GM23338 (cell line): ENCODE results near the gene SHISA9. TPM values are rescaled to one million over a fixed set of nuclear protein-coding genes. Genes with fewer than 3 reads are reported as not detected.

Experiments
- ATAC-seq: fragments of 200-7000 bp; cut with Tn5 transposase; 3 replicates; pipeline ENCODE4 v1.9.1; 2020
- DNase-seq: peaks from one replicate; pipeline ENCODE4 v3.0.0-alpha.2; 2015; ENCODE audit warnings: low spot score
- H2AFZ ChIP-seq: fragments of 200-600 bp; sonication (generic); 2 replicates; pipeline ENCODE4 v1.8.0; 2016; ENCODE audit warnings: antibody characterized with exemption, mild to moderate bottlenecking, moderate library complexity
- H3F3A ChIP-seq: fragments of 200-600 bp; sonication (generic); replicated peaks from 2 replicates; pipeline ENCODE4 v1.8.0; 2017; ENCODE audit warnings: antibody characterized with exemption, mixed run types, low read depth
- H3K27ac ChIP-seq: fragments of 200-600 bp; sonication (generic); 2 replicates; pipeline ENCODE4 v1.6.1; 2016; ENCODE audit warnings: low read depth
- H3K27me3 ChIP-seq: fragments of 200-600 bp; sonication (generic); 2 replicates; pipeline ENCODE4 v1.8.0; 2016; ENCODE audit warnings: mild to moderate bottlenecking, mixed run types, moderate library complexity; ENCODE audit not compliant: insufficient read depth
- H3K36me3 ChIP-seq: fragments of 200-600 bp; sonication (generic); 2 replicates; pipeline ENCODE4 v1.8.0; 2016; ENCODE audit warnings: mild to moderate bottlenecking; ENCODE audit not compliant: insufficient read depth
- H3K4me1 ChIP-seq: fragments of 200-600 bp; sonication (generic); 2 replicates; pipeline ENCODE4 v1.8.0; 2016; ENCODE audit warnings: mild to moderate bottlenecking, moderate library complexity; ENCODE audit not compliant: insufficient read depth
- H3K4me2 ChIP-seq: fragments of 200-600 bp; sonication (generic); 2 replicates; pipeline ENCODE4 v1.7.1; 2017; ENCODE audit warnings: mixed run types
- H3K4me3 ChIP-seq: fragments of 200-600 bp; sonication (generic); 2 replicates; pipeline ENCODE4 v1.6.1; 2016; ENCODE audit warnings: mixed run types
- H3K79me2 ChIP-seq: fragments of 200-600 bp; sonication (generic); replicated peaks from 2 replicates; pipeline ENCODE4 v1.8.0; 2017; ENCODE audit warnings: mild to moderate bottlenecking; ENCODE audit not compliant: insufficient read depth
- H3K9me2 ChIP-seq: fragments of 200-600 bp; sonication (generic); 2 replicates; pipeline ENCODE4 v1.8.0; 2017; ENCODE audit not compliant: insufficient read depth
- H4K20me1 ChIP-seq: fragments of 200-600 bp; sonication (generic); replicated peaks from 2 replicates; pipeline ENCODE4 v1.8.0; 2017; ENCODE audit warnings: mild to moderate bottlenecking; ENCODE audit not compliant: insufficient read depth
- H3K27ac Mint-ChIP-seq: 2 replicates; pipeline ENCODE4 v1.8.0; 2020; ENCODE audit warnings: inconsistent platforms, mild to moderate bottlenecking, moderate library complexity, mixed read lengths
- H3K27me3 Mint-ChIP-seq: 3 replicates; pipeline ENCODE4 v1.8.0; 2022; ENCODE audit warnings: low read depth, mild to moderate bottlenecking, moderate library complexity, mixed read lengths, inconsistent platforms; ENCODE audit not compliant: insufficient read depth, poor library complexity
- H3K36me3 Mint-ChIP-seq: 3 replicates; pipeline ENCODE4 v1.8.0; 2021; ENCODE audit warnings: low read depth, mild to moderate bottlenecking, inconsistent platforms, moderate library complexity, mixed read lengths
- H3K4me1 Mint-ChIP-seq: 3 replicates; pipeline ENCODE4 v1.8.0; 2020; ENCODE audit warnings: mild to moderate bottlenecking, inconsistent platforms, mixed read lengths
- H3K4me3 Mint-ChIP-seq: 3 replicates; pipeline ENCODE4 v1.8.0; 2021; ENCODE audit warnings: moderate library complexity, mild to moderate bottlenecking, inconsistent platforms, mixed read lengths
- H3K9me3 Mint-ChIP-seq: 3 replicates; pipeline ENCODE4 v1.8.0; 2020; ENCODE audit warnings: moderate library complexity, mild to moderate bottlenecking, inconsistent platforms, mixed read lengths
- CREB1 ChIP-seq: fragments of 250-450 bp; sonication (Bioruptor Pico); IDR thresholded peaks from 2 replicates; pipeline ENCODE4 v1.5.0; 2020; ENCODE audit warnings: low read depth, mild to moderate bottlenecking, moderate library complexity
- CTCF ChIP-seq, 2 experiments: fragments of 200-600 bp in 1 of 2; sonication (generic) in 1 of 2; conservative IDR thresholded peaks; 2 replicates each; pipeline versions ENCODE4 v1.5.1 to v1.6.1; 2016 to 2017; ENCODE audit warnings: antibody characterized with exemption in 2 of 2, low read depth in 2 of 2, mild to moderate bottlenecking in 2 of 2, moderate library complexity in 1 of 2
- EZH2 ChIP-seq: fragments of 200-600 bp; sonication (generic); IDR thresholded peaks from one replicate; pipeline ENCODE4 v1.8.0; 2017; ENCODE audit warnings: antibody characterized with exemption, mild to moderate bottlenecking, low read depth; ENCODE audit not compliant: unreplicated experiment
- EZH2phosphoT487 ChIP-seq: fragments of 200-600 bp; sonication (generic); IDR thresholded peaks from one replicate; pipeline ENCODE4 v1.8.1; 2018; ENCODE audit warnings: antibody characterized with exemption; ENCODE audit not compliant: unreplicated experiment
- JUNB ChIP-seq: IDR thresholded peaks from one replicate; pipeline ENCODE4 v1.6.1; 2016; ENCODE audit warnings: antibody characterized with exemption; ENCODE audit not compliant: unreplicated experiment
- NANOG ChIP-seq: IDR thresholded peaks from 2 replicates; pipeline ENCODE4 v1.6.1; 2016; ENCODE audit warnings: antibody characterized with exemption, borderline replicate concordance
- POLR2AphosphoS5 ChIP-seq: IDR thresholded peaks from 2 replicates; pipeline ENCODE4 v1.6.1; 2016; ENCODE audit warnings: antibody characterized with exemption, low read depth
- REST ChIP-seq: IDR thresholded peaks from one replicate; pipeline ENCODE4 v1.6.1; 2018; ENCODE audit warnings: antibody characterized with exemption; ENCODE audit not compliant: unreplicated experiment
- STAT1 ChIP-seq: IDR thresholded peaks from one replicate; pipeline ENCODE4 v1.6.1; 2016; ENCODE audit warnings: antibody characterized with exemption; ENCODE audit not compliant: unreplicated experiment
- ZNF114 ChIP-seq: fragments of 250-450 bp; sonication (Bioruptor Pico); IDR thresholded peaks from 2 replicates; pipeline ENCODE4 v1.5.0; 2020; ENCODE audit warnings: mild to moderate bottlenecking, moderate library complexity
- ZNF331 ChIP-seq: fragments of 250-450 bp; sonication (Bioruptor Pico); IDR thresholded peaks from 2 replicates; pipeline ENCODE4 v1.5.0; 2020; ENCODE audit warnings: low read depth, mild to moderate bottlenecking, moderate library complexity
- polyA plus RNA-seq: library from polyadenylated mRNA; unstranded; fragments of >200 nt; fragmentation: Nextera tagmentation; extraction: Ambion mirVana; gene quantifications from 2 replicates; pipeline ENCODE4 v1.2.1, GENCODE V29; 2016
- total RNA-seq: library from RNA; depleted of rRNA; stranded (reverse); fragments of >200 nt; shearing (Covaris generic); gene quantifications from 2 replicates; pipeline ENCODE4 v1.2.3, GENCODE V29; 2014
- TF ChIP-seq, protein P1 (sequence below): IDR thresholded peaks from 2 replicates; pipeline ENCODE4 v1.6.1; 2016; ENCODE audit warnings: antibody characterized with exemption

Gene SHISA9
- total and polyA plus RNA-seq, 2 experiments from 2014 or later: 10.4 to 45.6 TPM

- TF ChIP-seq REST (no peak), NANOG (no peak), EZH2phosphoT487 (no peak)
Observed at GRCh38 chr16:13238182-13238581, 336.8 kb downstream of the SHISA9 start (continued).

DNA sequence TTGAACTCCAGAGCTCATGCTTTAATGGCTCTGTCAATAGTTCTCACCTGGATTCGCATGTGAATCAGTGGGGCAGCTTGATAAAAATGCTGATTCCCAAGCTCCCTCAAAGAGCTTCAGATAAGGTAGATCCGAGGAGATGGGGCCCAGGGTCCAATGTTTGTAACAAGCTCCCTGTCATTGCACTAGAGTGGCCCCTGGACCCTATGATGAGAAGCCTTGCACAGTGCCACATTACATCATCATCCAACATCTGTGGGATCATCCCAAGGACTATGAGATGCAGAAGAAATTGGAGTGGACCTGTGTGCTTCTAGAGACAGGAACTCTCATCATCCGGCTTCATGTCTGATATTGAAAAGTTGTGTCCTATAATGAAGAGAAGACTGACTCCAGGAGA, 340.8 kb downstream of the SHISA9 start:
- H3K27ac Mint-ChIP-seq: no peak overlapping the region
- no peaks in the 10 kb centered on the region for H3F3A ChIP-seq
- H3K36me3 ChIP-seq: no peaks in the 10 kb centered on the region
- no peaks in the 10 kb centered on the region for H3K27me3 Mint-ChIP-seq
- DNase-seq: no peak
- H3K4me3 ChIP-seq: no peak overlapping the region
- H4K20me1 ChIP-seq: no peaks in the 10 kb centered on the region
- no peak for ATAC-seq
- H3K36me3 Mint-ChIP-seq: peaks cover 7% of the 10 kb centered on the region; the same call in 2 of the 3 replicates
- no peaks in the 10 kb centered on the region for H3K79me2 ChIP-seq
- no peak overlapping the region for H3K4me3 Mint-ChIP-seq
- H3K9me2 ChIP-seq: peaks cover 14% of the 10 kb centered on the region
- H3K27me3 ChIP-seq: no peaks in the 10 kb centered on the region
- H2AFZ ChIP-seq: no peak overlapping the region
- H3K4me2 ChIP-seq: no peak overlapping the region
- no peaks in the 10 kb centered on the region; the same call in 2 of the 3 replicates for H3K9me3 Mint-ChIP-seq
- no peak overlapping the region for H3K27ac ChIP-seq
- H3K4me1 Mint-ChIP-seq: no peaks in the 10 kb centered on the region
- no peaks in the 10 kb centered on the region for H3K4me1 ChIP-seq
- TF ChIP-seq EZH2 (no peak), STAT1 (no peak), JUNB (no peak), EZH2phosphoT487 (no peak), POLR2AphosphoS5 (no peak), ZNF114 (CRISPR knock-in tag) (no peak), CREB1 (CRISPR knock-in tag) (no peak), ZNF331 (CRISPR knock-in tag) (no peak), REST (no peak), CTCF (conservative IDR thresholded peaks at IDR 0.05; ENCODE audit: low read depth in 2 of 2) (no peak), NANOG (no peak)
- TF ChIP-seq, protein P1, sequence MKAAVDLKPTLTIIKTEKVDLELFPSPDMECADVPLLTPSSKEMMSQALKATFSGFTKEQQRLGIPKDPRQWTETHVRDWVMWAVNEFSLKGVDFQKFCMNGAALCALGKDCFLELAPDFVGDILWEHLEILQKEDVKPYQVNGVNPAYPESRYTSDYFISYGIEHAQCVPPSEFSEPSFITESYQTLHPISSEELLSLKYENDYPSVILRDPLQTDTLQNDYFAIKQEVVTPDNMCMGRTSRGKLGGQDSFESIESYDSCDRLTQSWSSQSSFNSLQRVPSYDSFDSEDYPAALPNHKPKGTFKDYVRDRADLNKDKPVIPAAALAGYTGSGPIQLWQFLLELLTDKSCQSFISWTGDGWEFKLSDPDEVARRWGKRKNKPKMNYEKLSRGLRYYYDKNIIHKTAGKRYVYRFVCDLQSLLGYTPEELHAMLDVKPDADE: no peak
